Mucosa of gallbladder (tissue), 1 donor: ENCODE results near the gene NR1H3. TPM values are rescaled to one million over a fixed set of nuclear protein-coding genes. Genes with fewer than 3 reads are reported as not detected.
"Not testable (repeated sequence)": the region's sequence is repeated elsewhere in the genome, so short reads cannot be mapped to it uniquely, and the experiment has no call there.

Experiments used
- DNase-seq: peaks from one replicate; pipeline ENCODE4 v3.0.0-alpha.2; 2020; ENCODE audit warnings: low spot score
- total RNA-seq: library from RNA; stranded (reverse); gene quantifications from one replicate; pipeline ENCODE4 v1.2.1, GENCODE V29; 2021
- donor health status: DM: no; HTN: no; CAD: no.

The NR1H3 gene
- total RNA-seq, result 33.5 TPM

DNA sequence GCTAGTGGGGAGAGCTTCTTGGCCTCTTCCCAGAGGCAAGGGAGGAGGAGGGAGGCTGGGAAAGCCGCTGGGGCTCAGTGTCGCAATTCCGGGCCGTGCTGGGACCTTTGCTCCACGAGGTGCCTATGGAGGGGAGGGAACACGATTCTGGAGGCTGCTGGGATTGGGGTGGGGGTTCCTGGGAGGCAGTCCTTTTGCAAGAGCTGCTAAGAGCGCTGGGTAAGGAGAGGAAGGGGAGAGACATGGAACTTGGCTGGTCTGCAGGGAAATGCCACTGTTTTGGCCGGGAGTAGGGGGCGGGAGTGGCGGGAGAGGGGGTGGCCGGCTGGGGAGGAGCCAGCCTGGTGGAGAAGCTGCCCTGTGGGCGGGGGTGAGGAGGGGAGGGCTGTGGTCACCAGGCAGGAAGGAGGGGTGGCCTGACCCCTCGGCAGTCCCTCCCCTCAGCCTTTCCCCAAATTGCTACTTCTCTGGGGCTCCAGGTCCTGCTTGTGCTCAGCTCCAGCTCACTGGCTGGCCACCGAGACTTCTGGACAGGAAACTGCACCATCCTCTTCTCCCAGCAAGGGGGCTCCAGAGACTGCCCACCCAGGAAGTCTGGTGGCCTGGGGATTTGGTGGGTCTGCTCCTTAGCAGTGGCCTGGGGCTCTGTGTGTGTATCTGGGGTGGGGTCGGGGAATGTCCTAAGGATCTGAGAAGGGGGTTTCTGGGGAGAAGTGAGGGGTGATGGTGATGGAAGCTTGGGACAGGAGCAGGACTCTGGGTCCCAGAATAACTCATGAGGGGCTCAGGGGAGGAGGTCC is at the start of gene NR1H3:
NR1H3 (plus strand) TSS at position 480 of the 800 bp plus-strand sequence. CDS start 1,221 bp downstream, outside the sequence.
- peak; percentile 62 for DNase-seq

GRCh38 chr11:47208008-47208552 is 49.7 kb upstream of the NR1H3 start:
- DNase-seq, result not testable (repeated sequence)

DNA sequence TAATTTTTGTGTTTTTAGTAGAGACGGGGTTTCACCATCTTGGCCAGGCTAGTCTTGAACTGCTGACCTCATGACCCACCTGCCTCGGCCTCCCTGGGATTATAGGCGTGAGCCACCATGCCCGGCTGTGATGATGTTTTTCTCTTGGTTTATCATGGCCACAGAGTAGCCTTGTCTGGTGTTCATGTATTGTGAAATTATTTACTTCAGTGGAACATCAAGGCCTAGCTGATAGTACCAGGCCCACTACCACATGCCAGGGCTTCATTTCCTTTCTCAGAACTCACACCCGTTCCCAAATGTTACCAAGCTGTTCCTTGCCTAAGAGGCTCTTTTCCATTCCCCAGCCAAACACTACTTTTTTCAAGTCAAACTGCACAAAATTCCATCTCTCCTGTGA is 49.2 kb upstream of the NR1H3 start:
- DNase-seq, result no peak

DNA sequence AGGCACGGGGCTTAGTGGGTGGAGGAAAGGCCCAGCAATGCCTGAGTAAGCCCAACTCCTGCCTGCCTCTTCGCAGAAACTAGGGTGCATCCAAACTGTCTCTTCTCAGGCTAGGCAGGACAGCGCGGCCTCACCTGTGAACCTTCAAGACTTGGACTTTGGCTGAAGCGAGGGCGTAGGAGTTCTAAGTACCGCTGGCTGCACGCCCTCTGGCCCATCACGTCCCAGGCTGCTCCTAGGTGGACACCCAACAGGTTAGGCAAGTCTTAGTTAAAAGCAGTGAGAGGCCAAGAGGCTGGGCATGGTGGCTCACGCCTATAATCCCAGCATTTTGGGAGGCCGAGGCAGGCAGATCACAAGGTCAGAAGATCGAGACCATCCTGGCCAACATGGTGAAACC is 44.9 kb upstream of the NR1H3 start:
- peak; percentile 27 for DNase-seq

DNA sequence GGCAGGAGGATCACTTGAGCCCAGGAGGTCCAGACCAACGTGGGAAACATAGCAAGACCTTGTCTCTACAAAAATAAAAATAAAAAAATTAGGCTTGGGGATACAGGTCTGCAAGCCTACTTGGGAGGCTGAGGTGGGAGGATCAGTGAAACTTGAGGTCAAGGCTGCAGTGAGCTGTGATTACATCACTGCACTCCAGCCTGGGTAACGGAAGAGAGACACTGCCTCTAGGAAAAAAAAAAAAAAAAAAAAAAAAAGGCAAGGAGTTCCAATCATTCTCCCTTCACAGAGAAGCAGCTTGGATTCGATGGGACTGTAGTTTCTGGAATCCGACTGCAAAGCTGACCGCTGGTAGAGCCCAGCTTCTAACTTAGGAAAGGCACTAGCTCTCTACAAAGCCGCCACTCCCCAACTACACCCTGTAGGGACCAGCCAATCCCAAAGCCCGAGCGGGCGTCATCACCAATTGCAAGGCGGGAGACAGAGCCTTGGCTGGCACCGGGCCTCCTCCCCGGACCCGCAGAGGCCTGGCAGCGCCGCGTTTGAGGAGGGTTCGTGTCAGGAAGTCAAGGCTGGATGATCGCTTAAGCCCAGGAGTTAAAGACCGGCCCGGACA is 43.7 kb upstream of the NR1H3 start:
- peak; percentile 94 for DNase-seq

DNA sequence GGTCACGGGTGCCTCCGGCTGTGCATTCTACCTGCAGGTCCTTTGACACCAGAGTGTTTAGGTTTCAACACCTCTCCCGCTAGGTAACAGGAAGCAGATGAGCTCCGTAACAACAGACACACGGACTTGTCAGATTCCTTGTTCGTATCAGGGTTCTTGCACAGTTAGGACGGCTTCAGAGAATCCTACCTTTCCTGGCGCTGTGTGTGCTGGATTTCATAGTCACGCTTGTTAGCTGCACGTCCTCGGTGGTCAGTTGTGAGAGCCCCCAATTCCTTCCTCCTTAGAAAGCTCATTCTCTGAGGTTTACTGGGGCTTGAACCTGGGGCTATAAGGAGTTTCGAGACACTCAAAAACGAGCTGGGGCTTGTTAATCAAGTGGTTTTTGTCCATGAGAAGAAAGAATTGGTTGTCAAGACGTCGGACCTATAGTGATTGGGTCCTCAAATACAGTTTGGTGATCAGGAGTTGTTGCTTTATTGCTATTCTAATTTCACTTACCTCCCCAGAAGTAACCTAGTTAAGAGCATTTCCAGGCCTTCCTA is 42.4 kb upstream of the NR1H3 start:
- DNase-seq, result no peak

GRCh38 chr11:47216121-47216798 is 41.5 kb upstream of the NR1H3 start:
- DNase-seq, result peak; percentile 38

DNA sequence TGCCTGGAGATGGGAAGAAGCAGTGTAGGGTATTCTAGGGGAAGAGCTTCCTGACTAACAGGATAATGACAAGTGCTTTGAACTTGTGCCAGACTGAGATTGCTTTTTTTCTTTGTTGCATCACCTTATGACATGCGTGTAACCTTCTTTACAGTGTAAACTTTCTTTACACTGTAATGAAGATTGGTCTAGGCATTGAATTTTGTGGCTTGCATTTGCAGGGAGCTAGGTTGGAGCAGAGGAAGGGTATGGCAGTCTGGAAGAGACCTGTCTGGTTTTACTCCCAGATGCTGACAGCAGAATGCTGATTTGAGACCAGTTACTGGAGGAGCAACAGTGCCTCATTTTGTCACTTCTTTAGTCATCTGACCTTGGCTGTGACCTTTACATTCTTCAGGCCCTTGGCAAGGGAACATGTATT is 37.4 kb upstream of the NR1H3 start:
- DNase-seq, result no peak

DNA sequence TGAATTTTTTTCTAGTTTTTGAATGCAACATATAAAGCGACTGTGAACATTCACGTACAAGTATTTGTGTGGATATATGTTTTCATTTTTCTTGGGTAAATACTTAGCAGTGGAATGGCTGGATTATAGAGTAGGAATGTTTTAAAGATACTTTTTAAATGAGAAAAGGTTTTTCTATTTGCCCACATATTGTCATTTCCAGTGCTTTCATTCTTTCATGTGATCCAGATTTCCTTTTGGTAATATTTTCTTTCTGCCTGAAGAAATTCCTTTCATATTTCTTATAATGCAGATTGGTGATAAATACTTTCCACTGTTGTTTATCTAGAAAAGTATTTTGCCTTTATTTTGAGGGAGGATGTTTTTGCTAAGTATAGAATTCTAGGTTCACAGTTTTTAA is 35.1 kb upstream of the NR1H3 start:
- no peak for DNase-seq

GRCh38 chr11:47225552-47226400 is 32.0 kb upstream of the NR1H3 start:
- no peak for DNase-seq

DNA sequence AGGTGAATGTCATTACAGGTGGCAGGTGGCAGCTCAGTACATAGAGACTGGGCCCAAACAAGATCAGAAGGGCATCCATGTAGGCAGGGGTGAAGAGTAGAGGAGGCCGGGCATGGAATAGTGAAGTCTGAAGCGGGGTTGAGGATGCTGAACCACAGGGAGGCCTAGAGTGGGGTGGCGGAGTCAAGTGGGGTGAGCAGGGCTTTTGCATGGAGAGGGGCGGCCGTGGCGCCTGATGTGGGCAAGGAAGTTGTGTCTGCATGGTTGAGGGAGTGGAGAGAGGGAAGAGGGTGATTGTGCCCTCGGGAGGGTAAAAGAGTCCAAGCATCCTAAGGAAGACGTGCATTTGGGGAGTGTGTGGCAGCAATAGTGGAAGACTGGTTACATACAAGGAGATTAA is 28.6 kb upstream of the NR1H3 start:
- no peak for DNase-seq

DNA sequence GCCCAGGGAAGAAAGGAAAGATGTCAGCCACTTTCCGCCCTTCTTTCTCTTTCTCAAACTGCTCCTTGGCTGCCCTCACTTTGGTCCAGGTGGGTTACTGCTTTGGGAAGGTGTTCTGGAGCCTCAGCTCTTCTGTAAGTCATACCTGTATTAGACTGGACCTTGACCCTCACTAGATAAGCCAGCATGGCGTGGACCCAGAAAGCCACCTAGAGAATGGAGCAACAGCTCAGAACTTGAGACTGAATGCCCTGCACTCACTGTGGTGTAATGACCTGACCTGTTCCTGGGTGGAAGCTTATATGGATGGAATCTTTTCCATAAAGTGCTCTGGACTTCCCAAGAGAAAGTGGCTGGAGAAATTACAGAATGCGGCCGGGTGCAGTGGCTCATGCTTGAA is 24.7 kb upstream of the NR1H3 start:
- no peak for DNase-seq

- no peak for DNase-seq
Measured at GRCh38 chr11:47233989-47234668, 23.7 kb upstream of the NR1H3 start.

GRCh38 chr11:47234669-47235100 is 23.1 kb upstream of the NR1H3 start:
- DNase-seq, result peak; percentile 49

DNA sequence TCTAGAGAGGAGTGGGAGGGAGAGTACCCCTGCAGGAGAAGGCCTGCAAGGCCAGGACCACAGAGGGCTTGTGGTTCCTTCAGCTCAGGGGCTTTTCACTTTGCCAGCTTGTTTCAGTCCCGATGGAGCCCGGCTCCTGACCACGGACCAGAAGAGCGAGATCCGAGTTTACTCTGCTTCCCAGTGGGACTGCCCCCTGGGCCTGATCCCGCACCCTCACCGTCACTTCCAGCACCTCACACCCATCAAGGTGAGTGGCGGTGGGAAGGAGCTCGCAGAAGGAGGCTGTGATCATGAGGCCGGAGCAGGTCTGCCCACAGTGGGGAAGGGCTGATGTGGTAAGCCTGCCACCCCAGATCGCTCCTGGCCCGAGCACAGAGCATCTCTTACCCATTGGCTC is 22.6 kb upstream of the NR1H3 start:
- no peak for DNase-seq

DNA sequence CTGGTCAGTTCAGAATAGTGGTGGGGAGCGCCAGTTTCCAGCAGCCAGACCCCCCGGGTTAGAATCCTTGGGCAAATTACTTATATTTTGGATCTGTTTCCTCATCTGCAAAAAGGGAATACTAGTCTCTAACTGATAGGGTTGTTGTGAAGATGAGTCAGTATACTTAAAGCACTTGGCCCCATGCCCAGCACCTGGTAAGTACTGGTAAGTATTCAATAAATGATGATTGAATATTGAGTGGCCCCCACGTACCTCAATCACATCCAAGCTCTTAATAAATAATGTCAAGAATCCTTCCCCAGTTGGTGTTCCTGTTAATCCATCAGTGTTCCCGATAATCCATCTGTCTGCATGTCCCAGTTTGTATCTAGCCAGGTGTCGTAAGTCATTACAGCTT is 21.3 kb upstream of the NR1H3 start:
- DNase-seq, result no peak

GRCh38 chr11:47239852-47240251 is 17.9 kb upstream of the NR1H3 start:
- DNase-seq, result no peak

DNA sequence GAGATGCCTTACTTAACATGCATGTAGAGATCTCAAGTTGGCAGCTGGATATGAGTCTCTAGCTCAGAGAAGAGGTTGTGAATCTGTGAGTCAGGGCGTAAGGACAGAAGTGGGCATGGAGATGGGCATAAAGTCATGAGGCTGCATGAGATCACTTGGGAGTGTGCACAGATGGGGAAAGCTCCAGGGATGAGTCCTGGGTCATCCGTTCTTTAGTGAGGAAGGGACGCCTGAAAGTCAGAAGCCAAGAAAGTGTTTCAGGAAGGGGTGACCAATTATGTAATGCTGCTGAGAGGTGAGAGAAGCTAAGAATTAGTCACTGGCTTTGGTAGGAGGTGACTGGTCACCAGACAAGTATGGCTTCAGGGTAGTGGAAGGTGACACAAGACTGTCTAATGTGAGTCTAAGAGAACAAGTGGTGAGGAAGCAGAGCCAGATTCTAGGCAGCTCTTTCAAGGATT is 15.9 kb upstream of the NR1H3 start:
- no peak for DNase-seq

- no peak for DNase-seq
Measured at GRCh38 chr11:47242596-47243192, 15.1 kb upstream of the NR1H3 start.

DNA sequence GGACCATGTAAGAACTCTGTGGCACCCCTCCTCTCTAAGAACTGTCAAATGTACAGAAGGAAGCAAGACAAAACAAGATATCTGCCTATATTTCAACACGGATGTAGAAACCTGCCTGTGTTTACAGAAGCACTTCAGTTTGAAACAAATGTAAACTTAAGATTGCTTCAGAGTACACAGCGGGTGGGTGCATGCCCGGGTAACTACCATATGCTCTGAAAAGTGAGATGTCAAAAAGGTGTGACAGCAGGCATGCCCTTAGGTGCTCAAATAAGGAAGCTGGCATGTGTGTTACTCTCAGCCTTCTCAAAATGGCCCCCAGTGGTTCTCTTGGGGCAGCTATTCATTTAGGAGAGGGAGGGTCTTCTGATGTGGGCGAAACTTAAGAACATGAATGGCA is 14.3 kb upstream of the NR1H3 start:
- DNase-seq, result no peak
